Measurements from ENCODE around the gene MYG1. TPM values are rescaled to one million over a fixed set of nuclear protein-coding genes. Genes with fewer than 3 reads are reported as not detected.

MYG1 gene
- total and polyA plus RNA-seq, 10 donors = 31.1 to 79.2 (median 37.5) TPM

GRCh38 chr12:53253298-53253697 is 46.2 kb upstream of the MYG1 start:
- Histone ChIP-seq H3K4me1 (peaks cover 22 to 69% (median 53%) of the 10 kb centered on the region in 6 donors), H3K4me3 (peak overlapping the region in 5 of 8 donors; percentile 87 to 97 (median 89)), H3K36me3 (peaks cover 0 to 29% (median 18%) of the 10 kb centered on the region in 6 donors), H3K27me3 (replicated peaks in 1 of 7) (no peaks in the 10 kb centered on the region), H3K27ac (peak overlapping the region in 5 of 8 donors; percentile 79 to 95 (median 90)), H3K9me3 (no peaks in the 10 kb centered on the region)
- no peak for DNase-seq
- WGBS, 5 donors = 94 to 96% (median 96%) methylated on average over 10 to 13 of the region's 13 CpGs
- TF ChIP-seq CTCF (IDR thresholded peaks at IDR 0.05 in 8 of 11, conservative IDR thresholded peaks at IDR 0.05 in 3 of 11) = no peak
- TF ChIP-seq POLR2AphosphoS5 (IDR thresholded peaks at IDR 0.05) = no peak
- no peak for TF ChIP-seq POLR2A (IDR thresholded peaks at IDR 0.05)
- intact Hi-C loops (cut with DNase I; ENCODE audit: low total_unique reads) = loop anchor here (5.0 kb wide), 1 partner anchor 46 kb away; the partner anchor contains the start of gene ITGB7

GRCh38 chr12:53254816-53255545 is 44.5 kb upstream of the MYG1 start:
- WGBS, 5 donors = 88 to 100% (median 95%) methylated on average over 1 of the region's 1 CpG; no CpG with 5 or more reads in 1 of the 5 donors
- intact Hi-C loops (cut with DNase I; ENCODE audit: low total_unique reads) = loop anchor here (5.0 kb wide), 1 partner anchor 48 kb away; the partner anchor contains the start of gene ITGB7
- TF ChIP-seq POLR2A (IDR thresholded peaks at IDR 0.05) (no peak), CTCF (IDR thresholded peaks at IDR 0.05 in 8 of 11, conservative IDR thresholded peaks at IDR 0.05 in 3 of 11) (no peak), POLR2AphosphoS5 (IDR thresholded peaks at IDR 0.05) (no peak)
- no peaks in the 10 kb centered on the region for H3K27me3 ChIP-seq (replicated peaks in 1 of 7)
- peaks cover 25 to 85% (median 65%) of the 10 kb centered on the region in 6 donors for H3K4me1 ChIP-seq
- peaks cover 0 to 29% (median 18%) of the 10 kb centered on the region in 6 donors for H3K36me3 ChIP-seq
- H3K4me3 ChIP-seq = no peak overlapping the region
- no peak for DNase-seq
- no peaks in the 10 kb centered on the region for H3K9me3 ChIP-seq
- peak overlapping the region in 5 of 8 donors; percentile 20 to 77 (median 61) for H3K27ac ChIP-seq

- DNase-seq = no peak
- intact Hi-C loops (cut with DNase I; ENCODE audit: low total_unique reads) = no loop called here
- 38 to 64% (median 48%) methylated on average over 3 of the region's 3 CpGs for WGBS, 5 donors
Measured at GRCh38 chr12:53255996-53256395, 43.5 kb upstream of the MYG1 start.

More at GRCh38 chr12:53255996-53256395, 43.5 kb upstream of the MYG1 start:
- peak overlapping the region; percentile 3 to 77 (median 44) for H3K27ac ChIP-seq
- H3K4me3 ChIP-seq = no peak overlapping the region
- H3K9me3 ChIP-seq = no peaks in the 10 kb centered on the region
- H3K4me1 ChIP-seq = peaks cover 25 to 81% (median 61%) of the 10 kb centered on the region in 6 donors
- H3K36me3 ChIP-seq = peaks cover 0 to 29% (median 18%) of the 10 kb centered on the region in 6 donors
- no peaks in the 10 kb centered on the region for H3K27me3 ChIP-seq (replicated peaks in 1 of 7)
- TF ChIP-seq POLR2AphosphoS5 (IDR thresholded peaks at IDR 0.05) (no peak), POLR2A (IDR thresholded peaks at IDR 0.05) (no peak), CTCF (IDR thresholded peaks at IDR 0.05 in 8 of 11, conservative IDR thresholded peaks at IDR 0.05 in 3 of 11) (no peak)

Data from spleen (tissue), 11 donors.